Activated CD4-positive, alpha-beta T cell treated with anti-CD3 and anti-CD28 coated beads for 1 hour (primary cell): Measurements from ENCODE around the gene OR2L2.
"Not testable (repeated sequence)": the region's sequence is repeated elsewhere in the genome, so short reads cannot be mapped to it uniquely, and the experiment has no call there.

Source experiments
- DNase-seq: peaks from one replicate; pipeline ENCODE4 v3.0.0-alpha.2; 2020

OR2L2 gene

GRCh38 chr1:248029770-248030169 is at the start of gene OR2L2:
Gene OR2L2 (plus strand): TSS chr1:248030070. CDS start chr1:248038268, 8,198 bp downstream.
- DNase-seq = no peak

GRCh38 chr1:247992986-247993385 is 36.9 kb upstream of the OR2L2 start:
- no peak for DNase-seq

GRCh38 chr1:247998811-247999210 is 31.1 kb upstream of the OR2L2 start:
- DNase-seq = no peak

- no peak for DNase-seq
Observed at GRCh38 chr1:248000169-248000568, 29.7 kb upstream of the OR2L2 start.

GRCh38 chr1:248007778-248008177 is 22.1 kb upstream of the OR2L2 start:
- DNase-seq = no peak

- DNase-seq = no peak
Observed at GRCh38 chr1:248009681-248010080, 20.2 kb upstream of the OR2L2 start.

GRCh38 chr1:248013229-248013710 is 16.6 kb upstream of the OR2L2 start, which contains the start of gene OR2L5:
Gene OR2L5 (plus strand): TSS chr1:248013660. CDS start chr1:248021948, 8,288 bp downstream.
- DNase-seq = no peak

- no peak for DNase-seq
Observed at GRCh38 chr1:248015803-248016202, 14.1 kb upstream of the OR2L2 start.

- DNase-seq = no peak
Observed at GRCh38 chr1:248045209-248045608, 15.3 kb downstream of the OR2L2 start.

- no peak for DNase-seq
Observed at GRCh38 chr1:248046536-248046935, 16.7 kb downstream of the OR2L2 start, which contains the start of gene OR2L3. Gene OR2L3 (plus strand): TSS chr1:248046836. CDS start chr1:248060682, 13,846 bp downstream.

GRCh38 chr1:248047008-248047407 is 17.1 kb downstream of the OR2L2 start:
- no peak for DNase-seq

- no peak for DNase-seq
Observed at GRCh38 chr1:248054671-248055070, 24.8 kb downstream of the OR2L2 start.

GRCh38 chr1:248055261-248055660 is 25.4 kb downstream of the OR2L2 start:
- no peak for DNase-seq

GRCh38 chr1:248065071-248065470 is 35.2 kb downstream of the OR2L2 start:
- no peak for DNase-seq

- no peak for DNase-seq
Observed at GRCh38 chr1:248065604-248066003, 35.7 kb downstream of the OR2L2 start.

GRCh38 chr1:248083864-248084263 is 54.0 kb downstream of the OR2L2 start:
- not testable (repeated sequence) for DNase-seq
